ENCODE measurements around the gene ERV3-1.
"Not testable (repeated sequence)": the region's sequence is repeated elsewhere in the genome, so short reads cannot be mapped to it uniquely, and the experiment has no call there.

The ERV3-1 gene

DNA sequence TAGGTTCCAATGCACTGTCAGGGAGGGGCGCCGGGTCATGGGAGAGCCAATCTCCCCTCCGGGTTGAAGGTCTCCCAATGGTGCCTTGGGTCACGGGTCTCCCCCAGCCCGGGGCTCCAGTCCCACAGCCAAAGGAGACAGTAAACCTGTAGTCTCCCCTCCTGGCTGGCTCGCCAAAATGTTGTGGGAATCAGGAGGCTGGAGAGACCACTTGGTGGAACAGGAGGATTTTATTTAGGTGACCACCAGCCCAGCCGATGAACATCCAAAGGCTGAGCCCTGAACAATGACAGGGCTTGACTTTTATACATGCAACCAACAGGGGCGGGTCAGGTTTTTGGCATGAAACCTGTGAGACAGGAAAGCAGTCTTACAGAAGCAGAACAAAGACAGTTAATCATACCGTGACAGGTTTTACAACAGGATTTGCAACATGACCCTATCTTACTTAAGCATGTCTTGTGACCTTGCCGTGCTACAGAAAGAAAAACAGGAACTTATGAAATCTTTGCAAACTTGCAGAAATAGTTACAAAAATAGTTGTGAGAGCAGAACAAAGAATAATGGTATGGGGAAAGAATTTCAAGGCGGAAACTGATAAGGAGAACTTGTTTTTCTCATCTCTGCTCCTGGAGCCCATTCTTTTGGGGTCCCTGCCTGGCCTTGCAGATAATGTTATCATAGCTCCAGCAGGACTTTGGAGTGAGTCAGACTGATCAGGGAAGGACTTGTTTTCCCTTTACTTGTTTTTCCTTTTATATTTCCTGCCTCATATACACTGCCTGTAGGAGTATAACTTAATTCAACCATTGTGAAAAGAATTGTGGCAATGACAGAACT, 7.1 kb downstream of the ERV3-1 start:
- no peak for DNase-seq

DNA sequence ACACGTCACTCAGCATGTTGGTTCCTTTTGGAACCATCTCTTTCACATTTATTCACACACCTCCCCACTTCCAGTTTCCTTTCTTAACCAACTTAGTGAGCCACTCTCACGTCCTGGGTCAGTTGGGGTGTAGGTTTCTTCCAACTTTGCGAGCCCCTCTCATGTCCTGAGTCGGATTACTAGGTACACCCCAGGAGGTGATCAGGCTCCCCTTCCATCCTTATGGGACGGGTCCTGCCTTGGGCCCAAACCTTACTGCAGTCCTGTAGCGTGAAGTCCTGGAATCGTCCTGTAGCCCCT, 7.7 kb downstream of the ERV3-1 start:
- no peak for DNase-seq

DNA sequence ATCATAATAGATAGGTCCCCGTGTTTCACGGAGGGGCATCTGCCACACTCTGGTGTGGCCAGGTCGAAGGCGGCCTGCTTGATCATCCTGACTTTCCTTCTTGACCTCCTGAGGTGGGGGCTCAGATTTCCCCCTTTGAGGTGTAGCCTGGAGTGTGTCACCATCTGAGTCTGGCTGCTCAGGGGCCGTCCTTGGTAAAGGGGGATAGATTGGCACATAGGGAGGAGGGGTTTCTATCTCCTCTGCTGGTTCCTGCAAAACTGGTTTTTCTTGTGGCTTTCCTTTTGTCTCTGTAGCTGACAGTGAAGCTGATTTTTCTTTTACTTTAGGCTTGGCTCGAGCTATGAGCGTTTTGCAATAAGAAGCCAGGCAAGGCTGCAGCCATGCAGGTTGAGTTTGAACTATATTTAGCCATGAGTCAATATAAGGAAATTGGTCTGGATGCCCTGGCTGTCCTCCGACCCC, 8.5 kb downstream of the ERV3-1 start:
- no peak for DNase-seq

DNA sequence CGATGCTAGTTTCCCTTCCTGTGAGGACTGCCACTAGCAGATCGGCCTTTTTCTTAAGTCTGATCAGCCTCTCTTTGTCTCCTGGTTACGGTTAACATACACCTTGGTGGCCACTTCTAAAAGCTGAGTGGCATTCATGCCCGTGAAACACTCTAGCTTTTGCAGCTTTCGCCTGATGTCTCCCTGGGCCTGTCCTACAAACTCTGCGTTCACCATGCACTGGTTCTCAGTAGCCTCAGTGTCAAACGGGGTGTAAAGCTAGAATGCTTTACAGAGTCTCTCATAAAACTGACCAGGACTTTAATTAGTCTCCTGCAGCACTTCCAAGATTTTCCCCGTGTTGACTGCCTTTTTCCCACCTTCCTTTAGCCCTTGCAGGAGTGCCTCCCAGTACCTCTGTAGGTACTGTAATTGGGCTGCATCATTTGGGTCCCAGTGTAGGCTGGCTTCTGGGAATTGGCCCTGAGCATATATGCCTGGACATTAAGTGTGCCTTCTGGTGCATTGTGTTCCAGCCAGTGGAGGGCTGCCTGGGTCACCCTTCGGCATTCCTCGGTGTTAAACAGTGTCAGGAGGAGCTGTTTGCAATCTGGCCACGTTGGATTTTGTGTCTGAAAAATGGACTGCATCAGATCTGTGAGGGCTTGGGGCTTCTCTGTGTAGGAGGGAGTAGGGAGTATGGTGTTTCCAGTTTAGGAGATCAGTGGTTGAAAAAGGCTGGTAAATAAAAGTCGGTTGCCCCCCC, 9.2 kb downstream of the ERV3-1 start:
- DNase-seq, result no peak

DNA sequence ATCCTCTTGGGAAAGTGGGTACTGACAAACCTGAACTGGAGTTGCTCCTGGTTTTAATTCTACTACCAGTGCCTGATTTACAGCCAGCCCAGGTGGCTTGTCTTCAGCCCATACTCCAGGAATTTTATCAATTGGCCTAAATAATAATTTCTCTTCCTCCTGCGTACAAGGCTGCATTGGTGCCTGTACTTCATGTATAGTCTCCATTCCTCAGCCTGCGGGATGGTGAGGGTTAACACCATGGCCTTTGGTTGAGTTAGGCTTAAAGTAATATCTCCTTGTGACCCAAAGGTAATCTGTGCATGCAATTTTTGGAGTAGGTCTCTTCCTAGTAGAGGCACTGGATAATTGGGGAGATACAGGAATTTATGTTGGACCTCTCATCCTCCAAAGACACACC, 10.2 kb downstream of the ERV3-1 start:
- no peak for DNase-seq

DNA sequence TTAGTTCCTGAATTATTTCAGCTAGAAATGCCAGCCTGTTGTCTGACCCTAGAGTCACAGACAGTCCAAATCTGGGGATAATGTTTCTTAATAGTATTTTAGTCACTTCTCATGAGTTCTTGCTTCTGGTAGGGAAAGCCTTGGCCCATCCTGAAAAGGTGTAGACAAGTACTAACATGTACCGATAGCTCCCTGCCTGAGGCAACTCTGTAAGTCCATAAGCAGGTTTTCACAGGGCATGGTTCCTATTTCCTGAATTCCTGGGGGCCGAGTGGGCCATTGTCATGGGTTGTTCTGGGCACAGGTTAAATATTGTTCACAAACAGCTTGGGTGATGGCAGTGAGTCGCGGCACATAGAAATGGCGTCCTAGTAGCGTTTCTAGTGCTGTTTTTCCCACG, 12.6 kb downstream of the ERV3-1 start:
- DNase-seq, result no peak

DNA sequence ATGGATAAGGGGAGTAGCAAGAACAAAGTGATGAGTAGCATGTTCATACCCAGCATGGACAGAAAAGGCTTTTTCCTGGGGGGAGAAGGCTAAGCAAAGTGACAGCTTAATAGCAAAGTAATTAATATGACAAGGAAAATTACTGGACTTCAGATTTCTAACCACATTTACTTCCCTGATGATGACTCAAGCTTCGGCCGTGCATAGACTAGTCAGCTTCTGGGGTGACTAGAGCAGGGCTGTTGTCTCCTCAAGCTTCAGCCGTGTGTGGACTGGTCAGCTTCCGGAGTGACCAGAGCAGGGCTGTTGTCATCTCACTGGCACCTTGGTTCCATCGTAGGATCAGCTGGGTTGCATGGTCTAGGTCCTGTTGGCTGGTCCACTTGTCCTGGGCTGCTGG, 13.5 kb downstream of the ERV3-1 start:
- no peak for DNase-seq

DNA sequence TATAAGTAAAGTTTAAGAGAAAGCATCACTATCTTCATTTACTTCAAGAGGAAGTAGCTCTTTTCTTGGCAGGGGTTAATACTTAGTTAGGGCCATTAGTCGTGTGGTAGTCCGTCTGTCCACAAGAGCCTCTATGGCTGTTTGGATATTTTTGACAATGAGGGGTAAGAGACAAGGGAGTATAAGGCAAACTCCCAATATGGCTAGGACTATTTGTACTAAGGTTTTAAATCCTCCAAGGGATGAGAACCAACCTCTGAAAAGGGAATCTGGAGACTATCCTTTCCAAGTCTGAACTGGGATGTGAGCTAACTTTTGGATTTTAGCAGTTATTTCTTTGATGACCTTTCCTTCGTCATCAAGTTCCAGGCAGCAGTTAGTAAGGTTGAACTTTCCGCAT, 15.6 kb downstream of the ERV3-1 start, which contains the start of gene ZNF117:
TSS of gene ZNF117 (minus strand) at position 101 of the 400 bp plus-strand sequence.
- DNase-seq, result no peak

DNA sequence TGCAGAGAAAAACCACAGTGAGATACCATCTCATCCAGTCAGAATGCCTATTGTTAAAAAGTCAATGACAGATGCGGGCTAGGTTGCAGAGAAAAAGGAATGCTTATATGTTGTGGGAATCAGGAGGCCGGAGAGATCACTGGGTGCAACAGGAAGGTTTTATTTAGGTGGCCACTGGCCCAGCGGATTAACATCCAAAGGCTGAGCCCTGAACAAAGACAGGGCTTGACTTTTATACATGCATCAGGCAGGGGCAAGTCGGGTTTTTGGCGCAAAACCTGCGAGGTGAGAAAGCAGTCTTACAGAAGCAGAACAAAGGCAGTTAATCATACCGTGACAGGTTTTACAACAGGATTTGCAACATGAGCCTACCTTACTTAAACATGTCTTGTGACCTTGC, 16.3 kb downstream of the ERV3-1 start:
- no peak for DNase-seq

DNA sequence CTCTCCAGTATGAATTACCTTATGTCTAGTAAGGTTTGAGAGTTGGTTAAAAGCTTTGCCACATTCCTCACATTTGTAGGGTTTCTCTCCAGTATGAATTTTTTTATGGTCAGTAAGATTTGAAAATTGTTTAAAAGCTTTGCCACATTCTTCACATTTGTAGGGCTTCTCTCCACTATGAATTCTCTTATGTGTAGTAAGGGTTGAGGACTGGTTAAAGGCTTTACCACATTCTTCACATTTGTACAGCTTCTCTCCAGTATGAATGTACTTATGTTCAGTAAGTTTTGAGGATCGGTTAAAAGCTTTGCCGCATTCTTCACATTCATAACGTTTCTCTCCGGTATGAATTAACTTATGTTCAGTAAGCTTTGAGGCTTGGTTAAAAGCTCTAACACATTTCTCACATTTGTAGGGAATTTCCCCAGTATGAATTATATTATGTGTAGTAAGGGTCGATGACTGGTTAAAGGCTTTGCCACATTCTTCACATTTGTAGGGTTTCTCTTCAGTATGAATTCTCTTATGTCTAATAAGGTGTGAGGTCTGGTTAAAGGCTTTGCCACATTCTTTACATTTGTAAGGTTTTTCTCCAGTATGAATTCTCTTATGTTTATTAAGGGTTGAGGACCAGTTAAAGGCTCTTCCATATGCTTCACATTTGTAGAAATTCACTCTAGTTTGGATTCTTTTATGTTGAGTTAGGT, 27.8 kb downstream of the ERV3-1 start:
- DNase-seq, result no peak

DNA sequence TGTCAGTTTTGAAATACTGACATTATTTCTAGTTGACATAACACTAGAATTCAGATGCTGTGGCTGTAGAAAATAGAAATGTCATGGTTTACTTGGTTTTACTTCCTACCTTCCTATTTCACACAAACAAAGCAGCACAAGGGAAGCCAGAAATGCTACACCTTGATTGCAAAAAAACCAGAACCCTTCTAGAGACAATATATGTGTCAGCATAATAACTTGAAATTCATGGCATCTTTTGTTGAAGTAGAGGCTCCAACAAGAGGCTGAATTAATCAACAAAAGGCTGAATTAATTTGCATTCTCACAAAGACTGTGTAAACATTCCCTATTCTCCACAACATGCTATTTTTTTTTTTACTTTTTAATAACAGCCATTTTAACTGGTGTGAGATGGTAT, 40.9 kb downstream of the ERV3-1 start:
- no peak for DNase-seq

DNA sequence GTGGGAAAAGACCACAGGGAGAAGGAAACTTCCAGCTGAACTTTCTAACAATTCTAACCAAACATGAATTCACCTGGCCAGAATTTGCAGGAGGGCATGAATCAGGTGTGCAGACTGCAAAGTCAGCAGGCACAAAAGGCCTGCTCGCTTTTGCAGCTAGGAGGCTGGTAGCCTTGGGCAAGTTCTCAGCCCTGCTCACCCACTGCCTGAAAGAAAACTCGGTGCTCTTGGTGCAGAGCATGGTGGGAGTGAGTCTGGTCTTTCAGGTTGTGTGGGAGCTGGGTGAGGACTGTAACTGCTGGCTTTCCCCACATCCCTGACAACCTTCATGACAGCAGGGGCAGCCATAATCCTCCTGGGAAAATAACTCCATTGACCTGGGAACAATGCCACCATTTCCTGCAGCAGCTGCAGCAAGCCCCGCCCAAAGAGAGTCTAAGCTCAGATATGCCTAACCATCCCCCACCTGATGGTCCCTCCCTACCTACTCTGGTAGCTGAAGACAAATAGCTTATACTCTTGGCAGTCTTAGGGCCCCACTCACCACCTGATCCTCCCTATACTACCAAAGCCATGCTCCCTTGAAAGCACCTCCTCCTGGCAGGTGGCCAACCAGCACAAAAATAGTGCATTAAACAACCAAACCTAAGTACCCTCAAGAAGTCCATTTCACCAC, 47.3 kb downstream of the ERV3-1 start:
- DNase-seq, result peak; percentile 38

DNA sequence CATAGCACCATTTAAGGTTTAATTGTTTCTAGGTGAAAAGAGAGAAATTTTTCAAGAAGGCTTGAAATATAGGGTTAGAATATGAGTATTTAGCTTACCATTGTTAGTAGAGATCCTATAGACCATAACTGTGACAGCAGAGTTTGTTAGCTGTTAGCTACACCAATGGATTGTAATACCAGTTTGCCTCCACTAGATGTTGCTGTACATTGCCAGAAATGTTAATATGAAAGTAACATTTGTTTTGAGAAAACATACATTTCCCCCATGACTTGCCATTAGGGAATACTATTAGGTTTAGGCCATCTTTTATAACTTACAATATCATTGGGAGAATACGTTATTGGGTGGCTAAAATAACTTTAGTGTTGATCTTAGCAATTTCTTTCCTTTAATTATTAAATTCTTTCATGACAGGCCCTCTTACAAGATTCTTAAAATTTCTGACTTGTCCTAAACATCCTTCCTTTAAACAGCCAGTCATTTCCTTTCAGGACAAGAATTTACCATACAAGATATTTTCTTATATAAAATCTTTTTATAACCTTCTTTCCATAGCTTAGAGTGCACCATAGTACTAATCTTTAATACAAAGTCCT, 55.1 kb downstream of the ERV3-1 start:
- DNase-seq, result no peak

DNA sequence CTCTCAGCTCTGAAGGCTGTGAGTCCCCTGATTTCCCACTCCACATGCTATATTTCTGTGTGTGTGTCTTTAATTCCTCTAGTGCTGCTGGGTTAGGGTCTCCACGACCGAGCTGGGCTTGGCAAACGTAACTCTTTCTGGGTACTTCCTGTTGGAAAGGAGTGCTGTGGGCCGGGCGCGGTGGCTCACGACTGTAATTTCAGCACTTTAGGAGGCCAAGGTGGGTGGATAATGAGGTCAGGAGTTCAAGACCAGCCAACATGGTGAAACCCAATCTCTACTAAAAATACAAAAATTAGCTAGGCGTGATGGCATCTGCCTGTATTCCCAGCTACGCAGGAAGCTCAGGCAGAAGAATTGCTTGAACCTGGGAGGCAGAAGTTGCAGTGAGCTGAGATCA, 55.8 kb downstream of the ERV3-1 start:
- DNase-seq, result not testable (repeated sequence)

DNA sequence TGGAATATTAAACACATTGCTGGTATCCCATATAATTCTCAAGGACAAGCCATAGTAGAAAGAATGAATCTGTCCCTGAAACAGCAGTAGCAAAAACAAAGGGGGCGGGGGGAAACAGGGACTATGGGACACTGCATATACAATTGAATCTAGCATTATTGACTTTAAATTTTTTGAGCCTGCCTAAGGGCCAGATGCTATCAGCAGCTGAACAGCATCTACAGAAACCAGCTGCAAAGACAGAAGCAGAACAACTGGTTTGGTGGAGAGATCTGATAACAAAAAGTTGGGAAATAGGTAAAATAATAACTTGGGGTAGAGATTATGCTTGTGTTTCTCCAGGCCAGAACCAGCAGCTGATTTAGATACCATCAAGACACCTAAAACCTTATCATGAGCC, 57.7 kb downstream of the ERV3-1 start:
- not testable (repeated sequence) for DNase-seq

DNA sequence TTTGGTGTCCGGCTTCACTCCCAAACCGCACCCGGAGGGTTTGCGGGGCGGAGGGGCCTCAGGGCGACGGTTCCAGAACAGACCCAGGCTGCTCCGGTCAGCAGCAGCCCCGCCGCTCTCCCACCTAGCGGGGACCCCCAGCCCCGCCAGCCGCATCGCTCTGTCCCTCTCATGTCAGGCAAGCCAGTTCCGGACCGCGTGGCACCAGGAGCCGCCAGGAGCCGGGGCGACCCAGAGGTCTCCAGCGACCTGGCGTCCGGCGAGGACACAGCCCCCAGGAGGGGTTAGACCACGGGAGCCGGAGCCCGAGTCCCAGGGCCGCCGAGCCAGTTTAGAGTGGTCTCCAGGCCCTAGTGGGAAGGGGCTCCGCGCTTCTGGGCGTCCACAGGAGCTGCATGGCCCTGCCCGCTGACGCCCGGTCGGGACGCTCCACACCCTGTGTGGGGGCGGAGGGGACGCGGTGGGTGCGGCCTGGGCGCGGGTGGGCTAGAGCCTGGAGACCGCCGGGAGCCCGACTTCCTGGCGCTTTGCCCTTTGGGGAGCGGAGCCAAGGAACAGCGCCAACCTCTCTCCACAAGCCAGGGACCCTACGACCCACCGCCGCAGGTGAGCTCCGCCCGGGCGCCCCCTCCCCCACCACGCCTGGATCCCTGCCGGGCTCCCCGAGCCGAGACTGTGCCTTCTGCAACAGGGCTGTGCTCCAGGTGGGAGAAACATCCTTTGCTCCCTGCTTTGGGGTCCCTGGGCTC, 59.1 kb downstream of the ERV3-1 start:
- no peak for DNase-seq

DNA sequence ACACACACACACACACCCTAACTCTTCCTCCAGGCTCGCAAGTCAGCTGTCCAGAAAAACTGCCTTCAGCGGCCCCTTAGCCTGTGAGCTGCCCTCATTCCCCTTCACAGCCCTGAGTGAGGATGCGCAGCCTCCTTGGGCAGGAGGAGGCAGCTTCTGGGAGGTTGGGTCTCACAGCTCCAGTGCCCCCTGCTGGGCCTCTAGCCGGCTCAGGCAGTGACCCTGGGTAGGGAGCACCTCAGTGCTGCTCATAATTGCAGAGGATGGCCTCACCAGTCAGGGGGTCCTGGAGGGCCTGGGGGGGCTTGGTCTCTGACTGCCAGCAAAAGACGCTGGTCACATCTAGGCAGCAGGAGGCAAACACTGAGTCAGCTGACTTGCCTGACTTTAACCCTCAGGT, 59.7 kb downstream of the ERV3-1 start:
- no peak for DNase-seq

DNA sequence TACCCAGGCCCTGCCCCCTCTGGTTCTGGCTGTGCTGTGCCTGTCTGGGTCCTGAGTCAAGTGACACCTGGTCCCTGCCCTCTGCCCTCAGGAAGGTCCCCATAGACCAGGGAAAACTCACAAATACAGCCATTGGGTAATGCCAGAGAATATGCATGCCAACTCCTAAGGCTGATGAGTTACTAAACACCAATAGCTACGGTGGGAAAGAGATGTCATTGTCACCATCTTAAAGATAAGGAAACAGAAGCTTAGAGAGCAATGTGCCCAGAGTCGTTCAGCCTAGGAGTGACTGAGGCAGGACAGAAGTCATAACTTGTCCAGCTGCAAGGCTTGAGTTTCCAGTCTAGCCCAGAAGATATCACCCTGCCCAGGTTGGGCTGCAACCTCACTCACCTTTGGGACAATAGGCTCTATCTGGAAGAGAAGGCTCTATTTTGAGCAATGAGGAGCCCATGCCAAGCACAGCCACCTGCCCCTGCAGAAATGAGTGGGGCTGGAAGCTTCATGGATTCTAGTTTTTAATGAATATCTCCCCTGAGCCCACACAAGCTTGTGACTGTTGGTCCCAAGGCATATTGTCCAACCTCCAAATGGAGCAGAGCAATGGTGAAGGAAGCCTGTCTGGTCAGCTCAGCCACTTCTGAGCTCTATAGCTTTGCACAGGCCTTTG, 60.8 kb downstream of the ERV3-1 start:
- no peak for DNase-seq

DNA sequence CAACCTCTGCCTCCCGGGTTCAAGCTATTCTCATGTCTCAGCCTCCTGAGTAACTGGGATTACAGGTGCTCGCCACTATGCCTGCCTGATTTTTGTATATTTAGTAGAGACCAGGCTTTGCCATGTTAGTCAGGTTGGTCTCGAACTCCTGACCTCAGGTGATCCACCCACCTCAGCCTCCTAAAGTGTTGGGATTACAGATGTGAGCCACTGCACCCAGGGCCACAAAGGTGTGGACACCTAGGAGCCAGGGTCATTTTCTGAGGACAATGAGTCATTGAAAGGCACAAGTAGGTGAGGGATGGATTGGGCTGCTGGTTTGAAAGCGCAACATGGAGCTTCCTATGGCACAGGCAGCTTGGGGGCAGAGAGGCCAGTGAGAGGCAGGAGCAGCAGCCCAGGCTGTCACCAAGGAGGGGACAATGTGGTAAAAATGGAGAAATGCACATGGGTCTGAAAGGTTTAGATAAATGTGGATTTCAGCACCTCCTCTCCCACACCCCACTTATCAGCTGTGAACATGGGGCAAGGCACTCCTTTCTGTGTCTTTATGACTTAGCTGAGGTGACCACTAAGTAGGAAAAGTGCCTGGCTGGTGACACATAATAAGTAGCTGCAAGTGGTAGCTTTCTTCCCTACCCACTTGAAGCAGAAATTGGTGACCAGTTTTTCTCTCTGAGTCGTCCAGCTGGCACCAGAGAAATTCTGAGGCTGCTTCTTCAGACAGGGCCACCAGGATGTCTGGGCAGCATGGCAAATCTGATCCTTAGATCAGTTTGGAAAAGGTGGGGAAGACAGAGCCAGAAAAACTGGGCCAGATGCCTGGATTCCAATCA, 61.6 kb downstream of the ERV3-1 start:
- not testable (repeated sequence) for DNase-seq

All from NCI-H524 treated with DMSO at 0.1 percent for 48 hours (cell line).